SK-MEL-5 (cell line): ENCODE data around the gene KCNJ5. TPM values are rescaled to one million over a fixed set of nuclear protein-coding genes. Genes with fewer than 3 reads are reported as not detected.

Experiments
- DNase-seq: peaks from one replicate; pipeline ENCODE4 v3.0.0-alpha.2; 2016; ENCODE audit warnings: low read depth, low spot score
- in situ Hi-C: cut with HindIII; loops from 2 replicates; pipeline ENCODE4 v1.10.0; 2016; ENCODE audit warnings: low sequenced_read_pairs, high pct_unique_total_duplicates, low pct_unique_long_range_greater_than_20kb
- total RNA-seq: library from RNA; depleted of rRNA; stranded (reverse); fragments of >200 nt; shearing (Covaris generic); gene quantifications from 2 replicates; pipeline ENCODE4 v1.2.3, GENCODE V29; 2014

The KCNJ5 gene
- total RNA-seq, 1 experiment from 2014 or later: 0.08 TPM

DNA sequence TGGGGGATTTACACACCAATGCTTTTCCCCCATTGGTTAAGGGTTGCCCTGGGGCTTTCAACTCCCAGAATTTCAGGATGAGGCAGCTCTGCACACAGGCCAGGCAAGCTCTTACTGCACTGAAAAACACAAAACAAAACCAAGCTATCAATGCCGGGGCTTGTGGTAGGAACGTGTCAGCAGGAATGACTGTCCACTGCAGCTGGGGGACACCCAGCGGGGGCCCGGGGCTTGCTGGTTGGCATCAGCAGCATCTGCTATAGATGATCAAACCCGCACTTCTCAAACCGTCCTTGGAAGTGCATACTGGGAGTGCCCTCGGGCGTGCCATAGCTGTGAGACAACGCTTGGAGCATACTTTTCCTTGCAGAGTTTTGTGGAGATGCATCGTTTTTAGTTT lies 43.8 kb downstream of the KCNJ5 start:
- in situ Hi-C loops: no loop called here
- DNase-seq: no peak

DNA sequence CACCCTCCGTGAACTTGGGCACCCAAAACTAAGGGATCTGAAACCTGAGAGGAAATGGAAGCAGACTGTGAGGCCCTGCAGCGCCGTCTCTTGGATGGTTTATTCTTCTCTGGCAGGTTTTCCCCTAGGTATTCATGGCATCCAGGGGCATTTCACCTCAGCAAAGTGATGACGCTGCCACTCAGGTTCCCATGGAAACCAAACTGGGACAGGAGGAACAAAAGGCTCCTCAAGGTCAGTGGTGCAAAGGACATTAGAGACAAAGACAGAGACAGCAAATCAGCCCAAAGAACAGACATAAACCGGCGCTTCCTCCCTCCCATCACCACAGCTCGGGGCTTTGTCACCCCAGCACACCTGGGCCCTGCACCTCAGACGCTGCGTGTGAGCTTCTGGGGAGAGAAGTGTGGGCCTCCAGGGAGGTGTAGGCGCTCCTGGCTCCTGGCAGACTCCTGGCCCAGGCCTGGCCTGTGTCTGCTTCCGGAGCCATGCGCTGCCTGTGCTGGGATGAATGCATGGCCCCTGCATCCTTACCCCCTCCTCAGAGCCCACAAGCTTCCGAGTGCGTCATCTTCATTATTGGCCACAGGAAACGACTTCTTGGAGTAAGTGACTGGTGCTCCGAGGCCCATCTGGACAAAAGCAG lies 45.6 kb downstream of the KCNJ5 start:
- DNase-seq: no peak
- in situ Hi-C loops: no loop called here

GRCh38 chr11:128937480-128937879 lies 46.3 kb downstream of the KCNJ5 start:
- in situ Hi-C loops: no loop called here

GRCh38 chr11:128938156-128938885 lies 47.2 kb downstream of the KCNJ5 start:
- in situ Hi-C loops: no loop called here
- no peak for DNase-seq

More at GRCh38 chr11:128937480-128937879, 46.3 kb downstream of the KCNJ5 start:
- DNase-seq: no peak

- in situ Hi-C loops: no loop called here
- no peak for DNase-seq
Measured at GRCh38 chr11:128939591-128939990, 48.4 kb downstream of the KCNJ5 start.

GRCh38 chr11:128940156-128940555 lies 49.0 kb downstream of the KCNJ5 start:
- DNase-seq: no peak
- in situ Hi-C loops: no loop called here

DNA sequence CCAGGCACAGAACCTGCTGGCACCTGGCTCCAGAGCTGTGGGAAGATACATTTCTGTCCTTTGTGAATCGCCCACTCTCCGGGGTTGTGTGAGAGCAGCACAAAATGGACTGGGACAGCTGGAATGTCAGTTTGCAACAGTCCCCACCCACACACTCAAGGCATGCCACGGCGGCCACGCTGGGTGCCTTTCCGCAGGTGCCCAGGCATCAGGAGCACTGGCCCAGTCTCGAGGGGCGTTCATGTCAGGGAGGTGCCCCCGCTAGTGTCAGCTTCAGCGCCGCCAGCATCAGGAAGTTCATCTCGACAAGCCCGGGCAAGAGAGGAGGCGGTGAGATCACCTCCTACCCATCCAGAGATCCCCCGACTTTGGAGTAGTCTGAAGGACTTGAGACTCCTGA lies 49.4 kb downstream of the KCNJ5 start:
- in situ Hi-C loops: no loop called here
- DNase-seq: no peak

- no peak for DNase-seq
- in situ Hi-C loops: no loop called here
Measured at GRCh38 chr11:128941110-128941509, 50.0 kb downstream of the KCNJ5 start.

GRCh38 chr11:128941573-128942271 lies 50.6 kb downstream of the KCNJ5 start:
- in situ Hi-C loops: no loop called here
- DNase-seq: no peak

GRCh38 chr11:128942272-128942612 lies 51.1 kb downstream of the KCNJ5 start:
- in situ Hi-C loops: no loop called here
- DNase-seq: no peak

GRCh38 chr11:128942817-128943427 lies 51.8 kb downstream of the KCNJ5 start, which contains the start of gene TP53AIP1:
Gene TP53AIP1, minus strand, starts transcription at chr11:128942871. Its CDS starts 5,053 bp downstream, at chr11:128937818.
- in situ Hi-C loops: no loop called here
- no peak for DNase-seq

GRCh38 chr11:128943428-128943976 lies 52.3 kb downstream of the KCNJ5 start:
- no peak for DNase-seq
- in situ Hi-C loops: no loop called here

DNA sequence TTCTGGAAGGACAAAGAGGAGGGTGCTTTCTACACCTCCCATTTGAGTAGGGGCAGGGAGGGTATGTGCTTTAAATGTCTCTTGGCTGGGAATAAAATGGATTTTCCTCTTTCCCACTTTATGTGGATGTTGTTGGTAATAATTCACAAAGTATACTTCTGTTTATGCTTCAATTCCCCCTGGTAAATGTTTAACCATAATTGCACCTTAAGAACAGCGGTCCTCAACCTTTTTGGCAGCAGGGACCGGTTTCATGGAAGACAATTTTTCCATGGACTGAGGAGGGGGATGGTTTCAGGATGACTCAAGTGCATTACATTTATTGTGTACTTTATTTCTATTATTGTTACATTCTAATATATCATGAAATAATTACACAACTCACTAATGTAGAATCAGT lies 55.5 kb downstream of the KCNJ5 start:
- in situ Hi-C loops: no loop called here
- no peak for DNase-seq

GRCh38 chr11:128947773-128948172 lies 56.6 kb downstream of the KCNJ5 start:
- DNase-seq: no peak
- in situ Hi-C loops: no loop called here

- DNase-seq: no peak
- in situ Hi-C loops: no loop called here
Measured at GRCh38 chr11:128948583-128948982, 57.4 kb downstream of the KCNJ5 start.

GRCh38 chr11:128949791-128950454 lies 58.8 kb downstream of the KCNJ5 start:
- no peak for DNase-seq
- in situ Hi-C loops: no loop called here

DNA sequence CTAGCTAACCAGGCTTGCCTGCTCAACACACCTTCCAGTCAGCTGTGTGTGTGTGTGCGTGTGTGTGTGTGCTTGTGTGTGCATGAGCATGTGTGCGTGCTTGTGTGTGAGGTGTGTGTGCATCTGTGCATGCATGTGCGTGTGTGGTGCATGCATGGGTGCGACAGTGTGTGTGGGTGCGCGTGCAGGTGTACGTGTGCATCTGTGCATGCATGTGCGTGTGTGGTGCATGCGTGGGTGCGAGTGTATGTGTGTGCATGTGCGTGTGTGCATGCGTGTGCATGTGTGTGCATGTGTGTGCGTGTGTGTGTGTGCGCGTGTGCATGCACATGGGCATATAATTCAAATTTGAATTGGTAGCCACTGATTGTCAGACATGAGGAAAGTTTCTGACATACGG lies 62.0 kb downstream of the KCNJ5 start:
- DNase-seq: no peak
- in situ Hi-C loops: no loop called here

- in situ Hi-C loops: no loop called here
- no peak for DNase-seq
Measured at GRCh38 chr11:128955636-128956035, 64.5 kb downstream of the KCNJ5 start.
